GM23248 (cell line): Measurements from ENCODE around the gene ADCY1.

Experiments
- EZH2 ChIP-seq: fragments of 200-600 bp; sonication (generic); IDR thresholded peaks from 2 replicates; pipeline ENCODE4 v1.6.1; 2018; ENCODE audit warnings: antibody characterized with exemption, mild to moderate bottlenecking; ENCODE audit not compliant: insufficient read depth, poor library complexity, severe bottlenecking
- EZH2phosphoT487 ChIP-seq: fragments of 200-600 bp; sonication (generic); IDR thresholded peaks from 2 replicates; pipeline ENCODE4 v1.6.1; 2018; ENCODE audit warnings: antibody characterized with exemption, moderate library complexity, mild to moderate bottlenecking, low read depth; ENCODE audit not compliant: insufficient read depth

DNA sequence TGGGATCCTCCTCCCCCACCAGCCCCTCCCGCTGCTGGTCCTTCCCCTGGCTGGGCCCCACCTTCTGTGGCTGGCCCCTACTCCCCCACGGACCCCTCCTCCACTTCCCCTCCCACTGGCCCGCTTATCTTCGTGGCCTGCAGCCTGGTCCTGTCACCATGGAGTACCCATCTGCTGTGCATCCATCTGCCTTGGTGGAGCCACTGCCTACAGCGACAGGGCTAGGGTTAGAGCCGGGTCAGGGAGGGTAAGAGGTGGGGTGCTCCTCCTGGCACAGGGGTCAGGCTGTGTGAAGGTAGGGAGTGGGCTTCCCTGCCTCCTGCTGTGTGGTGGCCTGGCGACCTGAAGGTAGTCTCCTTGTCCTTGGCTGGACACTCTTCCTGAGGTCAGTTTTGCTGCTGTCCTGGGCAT lies 5.2 kb downstream of the ADCY1 start:
- TF ChIP-seq EZH2 (no peak), EZH2phosphoT487 (no peak)
